Stomach (tissue), 4 donors: ENCODE measurements around the gene XRCC5.

Source experiments
- EP300 ChIP-seq: sonication (generic); formaldehyde crosslinking; IDR thresholded peaks from one replicate; pipeline ENCODE4 v1.6.1; 2017; ENCODE audit warnings: antibody characterized with exemption
- POLR2A ChIP-seq, 4 donors: fragments of 450-650 bp; IDR thresholded peaks; one replicate each; pipeline ENCODE4 v1.6.1; 2016; ENCODE audit warnings: antibody characterized with exemption in 4 of 4, control low read depth in 2 of 4, mild to moderate bottlenecking in 1 of 4, moderate library complexity in 1 of 4
- POLR2AphosphoS5 ChIP-seq, 3 donors: sonication (generic); formaldehyde crosslinking; IDR thresholded peaks; one replicate each; pipeline ENCODE4 v1.6.1; 2016; ENCODE audit warnings: antibody characterized with exemption in 3 of 3
- TF ChIP-seq, protein P1 (sequence below), 7 experiments: fragments of 450-650 bp in 4 of 7; fragments of 200-600 bp in 3 of 7; sonication (generic) in 3 of 7; IDR thresholded peaks; one replicate each; pipeline ENCODE4 v1.5.1; 2016 to 2019; ENCODE audit warnings: antibody characterized with exemption in 7 of 7, control low read depth in 2 of 7, mild to moderate bottlenecking in 1 of 7

DNA sequence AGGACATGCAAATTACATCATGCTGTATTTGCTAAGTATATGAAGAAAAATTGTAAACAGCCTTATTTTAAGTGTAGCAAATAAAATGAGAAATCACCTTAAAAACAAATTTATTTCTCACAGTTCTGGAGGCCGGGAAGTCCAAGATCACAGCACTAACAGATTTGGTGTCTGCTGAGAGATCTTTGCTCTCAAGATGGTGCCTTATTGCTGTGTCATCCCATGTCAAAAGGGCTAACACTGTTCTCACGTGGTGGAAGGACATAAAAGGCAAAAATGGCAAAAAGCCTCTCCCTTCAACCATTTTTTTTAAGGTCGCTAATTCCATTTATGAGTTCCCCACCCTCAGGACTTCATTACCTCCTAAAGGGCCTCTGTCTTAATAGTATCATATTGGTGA lies 12.1 kb downstream of the XRCC5 start:
- TF ChIP-seq, protein P1, sequence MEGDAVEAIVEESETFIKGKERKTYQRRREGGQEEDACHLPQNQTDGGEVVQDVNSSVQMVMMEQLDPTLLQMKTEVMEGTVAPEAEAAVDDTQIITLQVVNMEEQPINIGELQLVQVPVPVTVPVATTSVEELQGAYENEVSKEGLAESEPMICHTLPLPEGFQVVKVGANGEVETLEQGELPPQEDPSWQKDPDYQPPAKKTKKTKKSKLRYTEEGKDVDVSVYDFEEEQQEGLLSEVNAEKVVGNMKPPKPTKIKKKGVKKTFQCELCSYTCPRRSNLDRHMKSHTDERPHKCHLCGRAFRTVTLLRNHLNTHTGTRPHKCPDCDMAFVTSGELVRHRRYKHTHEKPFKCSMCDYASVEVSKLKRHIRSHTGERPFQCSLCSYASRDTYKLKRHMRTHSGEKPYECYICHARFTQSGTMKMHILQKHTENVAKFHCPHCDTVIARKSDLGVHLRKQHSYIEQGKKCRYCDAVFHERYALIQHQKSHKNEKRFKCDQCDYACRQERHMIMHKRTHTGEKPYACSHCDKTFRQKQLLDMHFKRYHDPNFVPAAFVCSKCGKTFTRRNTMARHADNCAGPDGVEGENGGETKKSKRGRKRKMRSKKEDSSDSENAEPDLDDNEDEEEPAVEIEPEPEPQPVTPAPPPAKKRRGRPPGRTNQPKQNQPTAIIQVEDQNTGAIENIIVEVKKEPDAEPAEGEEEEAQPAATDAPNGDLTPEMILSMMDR (IDR thresholded peaks at IDR 0.05): no peak
- TF ChIP-seq POLR2AphosphoS5 (IDR thresholded peaks at IDR 0.05) (no peak), POLR2A (IDR thresholded peaks at IDR 0.05) (no peak), EP300 (no peak)
